Central memory CD8-positive, alpha-beta T cell (primary cell): ENCODE results near the gene ZNF189.

Experiments
- ATAC-seq: fragments of 150-1000 bp; cut with Tn5 transposase; replicated peaks from 2 replicates; pipeline ENCODE4 v1.10.0; 2022; ENCODE audit warnings: mild to moderate bottlenecking, moderate FRiP score, moderate number of reproducible peaks; ENCODE audit not compliant: poor library complexity, severe bottlenecking; ENCODE audit errors: extremely low read depth
- DNase-seq, 2 donors: peaks; one replicate each; pipeline ENCODE4 v3.0.0; 2021; ENCODE audit warnings: low spot score in 2 of 2
- H3K27ac Mint-ChIP-seq: one replicate; pipeline ENCODE4 v1.8.0; 2022; ENCODE audit warnings: low read depth, mild to moderate bottlenecking, moderate library complexity, mixed read lengths
- H3K27me3 Mint-ChIP-seq: one replicate; pipeline ENCODE4 v1.8.0; 2022; ENCODE audit warnings: mixed read lengths
- H3K36me3 Mint-ChIP-seq: one replicate; pipeline ENCODE4 v1.8.0; 2022; ENCODE audit warnings: mild to moderate bottlenecking, moderate library complexity, mixed read lengths; ENCODE audit not compliant: insufficient read depth
- H3K4me1 Mint-ChIP-seq: one replicate; pipeline ENCODE4 v1.8.0; 2022; ENCODE audit warnings: mixed read lengths
- H3K4me3 Mint-ChIP-seq: one replicate; pipeline ENCODE4 v1.8.0; 2022; ENCODE audit warnings: mild to moderate bottlenecking, moderate library complexity, mixed read lengths
- H3K9me3 Mint-ChIP-seq: one replicate; pipeline ENCODE4 v1.8.0; 2022; ENCODE audit warnings: mixed read lengths

Gene ZNF189

DNA sequence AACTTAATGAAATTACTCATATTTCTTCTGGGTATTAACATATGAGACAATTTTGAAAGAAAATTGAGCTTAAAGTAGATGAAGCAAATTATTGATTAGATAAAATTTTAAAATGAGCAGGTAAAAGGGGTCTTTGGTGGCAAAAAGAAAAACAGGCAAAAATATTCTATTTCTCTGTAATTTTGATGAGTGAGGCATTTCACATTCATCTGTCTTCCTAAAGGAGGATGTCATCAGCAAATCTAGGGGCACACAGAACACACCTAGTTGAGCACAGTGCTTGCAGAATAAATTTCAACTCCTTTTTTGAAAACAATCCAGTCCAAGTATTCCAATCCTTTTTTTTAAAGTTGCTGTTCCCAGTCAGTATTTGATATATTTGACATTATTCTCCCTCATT is 16.2 kb downstream of the ZNF189 start:
- Mint-ChIP-seq H3K27me3 (no peaks in the 10 kb centered on the region), H3K27ac (no peak overlapping the region), H3K4me3 (no peak overlapping the region), H3K4me1 (no peaks in the 10 kb centered on the region), H3K36me3 (peaks cover 3% of the 10 kb centered on the region), H3K9me3 (peaks cover 54% of the 10 kb centered on the region)
- ATAC-seq, result no peak
- DNase-seq, result no peak

GRCh38 chr9:101415578-101415977 is 16.9 kb downstream of the ZNF189 start:
- ATAC-seq, result no peak
- Mint-ChIP-seq H3K27ac (no peak overlapping the region), H3K9me3 (peaks cover 54% of the 10 kb centered on the region), H3K4me3 (no peak overlapping the region), H3K27me3 (no peaks in the 10 kb centered on the region), H3K4me1 (no peaks in the 10 kb centered on the region), H3K36me3 (peaks cover 3% of the 10 kb centered on the region)
- DNase-seq, result no peak

DNA sequence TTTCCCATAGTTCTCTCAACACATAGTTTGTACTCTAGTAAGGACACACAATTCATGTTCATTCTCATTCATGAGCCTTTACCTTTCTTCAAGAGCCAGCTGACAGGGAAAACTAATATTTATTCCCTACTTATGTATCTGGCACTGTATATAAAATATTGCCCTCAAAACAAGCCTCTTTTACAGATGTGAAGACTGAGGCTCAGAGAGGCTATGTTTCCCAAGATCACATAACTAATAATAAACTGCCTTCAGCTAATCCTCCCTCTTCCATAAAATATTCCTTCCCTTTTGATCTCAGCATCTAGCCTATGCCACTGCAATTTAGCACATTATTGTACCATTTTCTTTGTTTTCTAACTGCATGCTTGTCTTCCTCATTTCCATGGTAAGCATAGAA is 18.7 kb downstream of the ZNF189 start:
- no peaks in the 10 kb centered on the region for H3K27me3 Mint-ChIP-seq
- peaks cover 49% of the 10 kb centered on the region for H3K9me3 Mint-ChIP-seq
- no peaks in the 10 kb centered on the region for H3K4me1 Mint-ChIP-seq
- no peak overlapping the region for H3K27ac Mint-ChIP-seq
- ATAC-seq (no peak), DNase-seq (no peak)
- no peak overlapping the region for H3K4me3 Mint-ChIP-seq
- H3K36me3 Mint-ChIP-seq, result peaks cover 3% of the 10 kb centered on the region

DNA sequence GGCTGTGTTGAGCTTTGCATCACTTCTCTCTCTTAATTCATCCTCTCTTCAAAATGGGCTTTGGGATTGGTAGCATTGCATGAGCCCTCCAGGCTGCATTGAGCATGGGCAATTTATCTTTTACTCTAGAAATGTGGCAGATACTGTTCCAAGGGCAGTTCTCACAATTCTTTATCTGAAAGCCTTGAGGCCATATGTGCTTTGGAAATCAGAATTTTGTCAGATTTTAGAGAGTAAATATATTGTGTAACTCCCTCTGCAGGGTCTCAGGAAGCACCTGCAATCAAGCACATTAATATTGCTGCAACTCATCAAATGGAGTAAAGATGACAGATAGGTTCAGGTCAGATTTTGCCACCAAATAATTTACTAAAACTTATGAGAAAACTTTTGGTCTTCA is 19.3 kb downstream of the ZNF189 start:
- no peak for DNase-seq
- Mint-ChIP-seq H3K36me3 (peaks cover 3% of the 10 kb centered on the region), H3K9me3 (peaks cover 43% of the 10 kb centered on the region), H3K4me1 (no peaks in the 10 kb centered on the region), H3K4me3 (no peak overlapping the region), H3K27ac (no peak overlapping the region), H3K27me3 (no peaks in the 10 kb centered on the region)
- no peak for ATAC-seq

DNA sequence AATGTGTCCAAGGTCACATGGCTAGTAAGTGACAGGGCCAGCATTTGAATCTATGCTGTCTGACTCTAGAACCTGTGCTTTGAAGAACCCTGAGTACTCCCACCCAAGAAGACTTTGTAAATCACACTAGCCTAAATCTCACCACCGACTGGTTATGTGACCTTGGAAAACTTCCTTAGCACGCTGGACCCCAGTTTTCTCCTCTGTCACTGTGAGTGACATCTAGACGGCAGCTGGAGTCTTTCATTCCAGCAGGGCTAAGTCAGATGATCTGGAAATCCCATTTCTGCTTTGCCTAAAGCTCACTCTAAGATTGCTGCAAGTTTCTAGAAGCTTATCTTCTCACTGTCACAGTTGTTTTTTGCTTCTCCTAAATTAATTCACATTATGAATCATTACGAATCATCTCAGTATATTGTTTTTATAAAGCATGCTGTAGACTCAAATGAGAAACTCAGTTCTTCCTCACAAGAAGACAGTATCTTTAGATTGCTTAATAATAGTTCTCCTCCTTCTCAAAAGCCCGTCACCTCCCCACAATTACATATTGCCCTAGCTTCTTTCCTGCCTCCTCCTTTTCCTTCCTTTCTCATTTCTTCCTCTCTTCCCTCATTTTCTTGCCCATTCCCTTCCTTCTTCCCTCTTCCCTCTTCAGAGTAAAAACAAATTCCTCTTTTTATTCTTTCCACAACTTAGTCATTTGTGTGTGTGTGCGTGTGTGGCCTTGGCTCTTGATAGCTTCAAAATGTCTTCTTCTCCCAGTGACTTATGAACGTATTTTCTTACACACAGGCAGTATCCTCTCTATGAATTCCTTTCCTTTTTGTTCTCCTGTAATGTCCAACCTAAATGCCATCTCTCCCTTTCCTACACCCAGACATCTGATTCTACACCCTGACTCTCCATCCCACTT is 20.1 kb downstream of the ZNF189 start:
- no peaks in the 10 kb centered on the region for H3K27me3 Mint-ChIP-seq
- peaks cover 43% of the 10 kb centered on the region for H3K9me3 Mint-ChIP-seq
- H3K36me3 Mint-ChIP-seq, result peaks cover 3% of the 10 kb centered on the region
- H3K27ac Mint-ChIP-seq, result no peak overlapping the region
- DNase-seq (no peak), ATAC-seq (no peak)
- no peaks in the 10 kb centered on the region for H3K4me1 Mint-ChIP-seq
- no peak overlapping the region for H3K4me3 Mint-ChIP-seq

GRCh38 chr9:101419863-101420262 is 21.2 kb downstream of the ZNF189 start:
- Mint-ChIP-seq H3K9me3 (peaks cover 35% of the 10 kb centered on the region), H3K36me3 (peaks cover 3% of the 10 kb centered on the region), H3K27me3 (no peaks in the 10 kb centered on the region), H3K27ac (no peak overlapping the region), H3K4me3 (no peak overlapping the region), H3K4me1 (no peaks in the 10 kb centered on the region)
- no peak for ATAC-seq
- DNase-seq, result no peak

DNA sequence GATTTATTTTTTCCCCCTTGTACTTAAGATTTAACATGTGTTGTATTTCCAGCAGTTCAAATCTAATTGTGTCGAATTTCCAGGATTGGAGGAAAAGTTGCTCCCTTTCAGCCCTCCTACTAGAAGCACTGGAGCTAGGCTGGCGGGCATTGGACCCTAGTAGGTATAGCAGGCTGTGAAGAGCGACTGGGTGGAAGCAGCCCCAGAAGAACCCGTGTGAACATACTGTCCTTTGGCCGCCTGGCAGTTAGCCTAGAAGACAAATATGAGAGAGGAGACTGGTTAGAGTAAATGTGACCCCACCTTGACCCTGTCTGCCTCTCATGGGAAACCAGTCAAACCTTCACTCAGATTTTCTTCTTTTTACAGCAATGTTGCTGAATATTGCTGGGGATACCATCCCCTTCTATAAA is 23.0 kb downstream of the ZNF189 start:
- no peak for DNase-seq
- ATAC-seq, result no peak
- H3K27me3 Mint-ChIP-seq, result no peaks in the 10 kb centered on the region
- H3K4me1 Mint-ChIP-seq, result no peaks in the 10 kb centered on the region
- H3K36me3 Mint-ChIP-seq, result peaks cover 1% of the 10 kb centered on the region
- peaks cover 28% of the 10 kb centered on the region for H3K9me3 Mint-ChIP-seq
- no peak overlapping the region for H3K27ac Mint-ChIP-seq
- H3K4me3 Mint-ChIP-seq, result no peak overlapping the region

- DNase-seq, result no peak
- Mint-ChIP-seq H3K36me3 (no peaks in the 10 kb centered on the region), H3K4me3 (no peak overlapping the region), H3K9me3 (peaks cover 9% of the 10 kb centered on the region), H3K27ac (no peak overlapping the region), H3K27me3 (peaks cover 29% of the 10 kb centered on the region), H3K4me1 (no peaks in the 10 kb centered on the region)
- no peak for ATAC-seq
These were observed 28.7 kb downstream of the ZNF189 start for GRCh38 chr9:101427358-101427757.

- Mint-ChIP-seq H3K27ac (no peak overlapping the region), H3K27me3 (peaks cover 29% of the 10 kb centered on the region), H3K36me3 (no peaks in the 10 kb centered on the region), H3K9me3 (peaks cover 8% of the 10 kb centered on the region), H3K4me3 (no peak overlapping the region), H3K4me1 (no peaks in the 10 kb centered on the region)
- no peak for DNase-seq
- no peak for ATAC-seq
These were observed 29.5 kb downstream of the ZNF189 start for GRCh38 chr9:101427957-101428655.

DNA sequence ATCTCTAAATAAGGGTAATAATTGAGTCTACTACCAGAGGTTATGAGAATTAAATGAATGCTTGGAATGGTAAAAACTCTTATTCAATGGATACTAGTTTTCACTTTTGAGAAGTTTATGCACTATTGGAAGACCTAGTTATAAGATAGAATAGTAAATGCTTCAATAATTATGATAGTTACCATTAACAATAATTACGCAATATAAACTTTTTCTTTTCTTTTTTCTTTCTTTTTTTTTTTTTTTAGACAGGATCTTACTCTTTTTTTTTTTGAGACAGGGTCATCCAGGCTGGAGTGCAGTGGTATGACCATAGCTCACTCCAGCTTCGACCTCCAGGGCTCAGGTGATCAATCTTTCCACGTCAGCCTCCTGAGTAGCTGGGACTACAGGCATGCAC is 30.3 kb downstream of the ZNF189 start:
- Mint-ChIP-seq H3K4me3 (no peak overlapping the region), H3K4me1 (no peaks in the 10 kb centered on the region), H3K27me3 (peaks cover 36% of the 10 kb centered on the region), H3K9me3 (no peaks in the 10 kb centered on the region), H3K36me3 (no peaks in the 10 kb centered on the region), H3K27ac (no peak overlapping the region)
- ATAC-seq (no peak), DNase-seq (no peak)

DNA sequence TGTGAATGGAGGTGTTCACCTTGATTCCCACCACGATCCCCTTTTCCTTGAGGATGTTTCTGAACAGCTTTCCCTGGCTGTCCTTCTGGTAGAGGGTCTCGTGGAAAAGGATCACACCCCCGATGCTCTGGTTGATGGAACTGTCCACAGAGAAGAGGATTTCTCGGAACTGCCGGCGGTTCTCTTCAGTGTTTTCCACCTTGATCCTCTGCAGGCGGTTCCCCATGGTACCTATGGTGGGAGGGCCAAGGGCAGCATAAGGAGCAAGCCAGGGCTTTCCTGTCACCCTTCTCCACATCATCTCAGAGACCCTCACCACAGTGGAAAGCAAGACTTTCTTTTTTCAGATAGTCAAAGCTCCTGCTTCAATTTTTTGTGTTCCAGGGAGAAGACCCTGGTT is 31.1 kb downstream of the ZNF189 start:
- peaks cover 44% of the 10 kb centered on the region for H3K27me3 Mint-ChIP-seq
- no peaks in the 10 kb centered on the region for H3K4me1 Mint-ChIP-seq
- no peak overlapping the region for H3K27ac Mint-ChIP-seq

GRCh38 chr9:101432171-101432570 is 33.5 kb downstream of the ZNF189 start:
- H3K27me3 Mint-ChIP-seq, result peaks cover 69% of the 10 kb centered on the region
- no peaks in the 10 kb centered on the region for H3K9me3 Mint-ChIP-seq
- ATAC-seq, result no peak
- no peak overlapping the region for H3K27ac Mint-ChIP-seq
- DNase-seq, result no peak
- H3K4me3 Mint-ChIP-seq, result no peak overlapping the region
- no peaks in the 10 kb centered on the region for H3K4me1 Mint-ChIP-seq
- H3K36me3 Mint-ChIP-seq, result no peaks in the 10 kb centered on the region

More for the DNA sequence above, 31.1 kb downstream of the ZNF189 start:
- H3K9me3 Mint-ChIP-seq, result no peaks in the 10 kb centered on the region
- H3K36me3 Mint-ChIP-seq, result no peaks in the 10 kb centered on the region
- ATAC-seq (no peak), DNase-seq (no peak)
- no peak overlapping the region for H3K4me3 Mint-ChIP-seq

DNA sequence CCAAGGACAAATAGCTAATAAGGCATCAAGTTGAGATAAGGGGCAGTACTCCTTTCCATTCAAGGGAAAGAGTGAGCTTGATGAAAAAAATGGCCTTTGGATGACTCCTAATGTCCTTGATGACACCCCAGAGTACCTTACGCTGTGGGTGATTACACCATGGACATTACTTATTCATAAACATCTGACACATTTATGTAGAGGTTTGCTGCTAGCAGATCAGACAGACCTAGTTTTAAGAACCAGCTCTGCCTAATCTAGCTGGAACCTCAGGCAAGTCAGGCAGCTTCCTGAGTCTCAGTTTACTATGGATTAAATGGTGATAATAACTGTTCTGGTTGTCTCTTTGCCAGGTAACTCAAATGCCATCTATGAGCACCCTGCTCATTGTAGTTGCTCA is 34.1 kb downstream of the ZNF189 start:
- ATAC-seq (no peak), DNase-seq (no peak)
- H3K4me1 Mint-ChIP-seq, result no peaks in the 10 kb centered on the region
- peaks cover 75% of the 10 kb centered on the region for H3K27me3 Mint-ChIP-seq
- H3K9me3 Mint-ChIP-seq, result no peaks in the 10 kb centered on the region
- H3K27ac Mint-ChIP-seq, result no peak overlapping the region
- no peaks in the 10 kb centered on the region for H3K36me3 Mint-ChIP-seq
- no peak overlapping the region for H3K4me3 Mint-ChIP-seq
